H1 (cell line): ENCODE measurements around the gene PJA1. TPM values are rescaled to one million over a fixed set of nuclear protein-coding genes. Genes with fewer than 3 reads are reported as not detected.

Experiments used
- CTCF ChIA-PET: fragments of 300-600 bp; sonication (Branson Sonifier 250); formaldehyde crosslinking; loops from one replicate; lab custom pipeline; 2021; ENCODE audit not compliant: partially characterized antibody; lab: Charles Lee
- POLR2A ChIA-PET: fragments of 300-600 bp; sonication (Branson Sonifier 250); formaldehyde crosslinking; loops from one replicate; lab custom pipeline; 2021; ENCODE audit warnings: inconsistent platforms; ENCODE audit not compliant: partially characterized antibody; lab: Charles Lee
- DNase-seq, 2 experiments: peaks; one replicate each; pipeline versions ENCODE4 v3.0.0 to v3.0.0-alpha.2; 2010 to 2022; ENCODE audit warnings: low spot score in 2 of 2, low read depth in 1 of 2, mixed read lengths in 1 of 2
- FAIRE-seq: peaks from 2 replicates; lab custom pipeline; 2011; peaks lifted over from hg19 to GRCh38; lab: Jason Lieb, UNC
- H2AFZ ChIP-seq: 2 replicates; pipeline ENCODE4 v1.8.1; 2012; ENCODE audit warnings: low read length, inconsistent platforms
- H2AK5ac ChIP-seq: 2 replicates; pipeline ENCODE4 v1.6.1; 2013; ENCODE audit warnings: low read depth, low read length
- H2BK120ac ChIP-seq: replicated peaks from 2 replicates; pipeline ENCODE3; 2013; ENCODE audit warnings: low read depth, low read length, inconsistent platforms
- H2BK12ac ChIP-seq: 2 replicates; pipeline ENCODE4 v1.6.1; 2013; ENCODE audit warnings: low read depth, low read length
- H2BK15ac ChIP-seq: 2 replicates; pipeline ENCODE4 v1.6.1; 2013; ENCODE audit warnings: low read length
- H2BK20ac ChIP-seq: 2 replicates; pipeline ENCODE4 v1.6.1; 2013; ENCODE audit warnings: low read length
- H2BK5ac ChIP-seq: 2 replicates; pipeline ENCODE4 v1.6.1; 2013; ENCODE audit warnings: low read depth, low read length
- H3K14ac ChIP-seq: 2 replicates; pipeline ENCODE4 v1.6.1; 2013; ENCODE audit warnings: inconsistent platforms; ENCODE audit not compliant: insufficient read length
- H3K18ac ChIP-seq: 2 replicates; pipeline ENCODE4 v1.6.1; 2013; ENCODE audit warnings: low read length; ENCODE audit errors: extremely low read depth
- H3K23ac ChIP-seq: 2 replicates; pipeline ENCODE4 v1.6.1; 2013; ENCODE audit warnings: inconsistent platforms; ENCODE audit not compliant: insufficient read length
- H3K23me2 ChIP-seq: 2 replicates; pipeline ENCODE4 v1.6.1; 2013; ENCODE audit warnings: low read depth, low read length
- H3K27ac ChIP-seq: 2 replicates; pipeline ENCODE4 v1.6.1; 2011; ENCODE audit warnings: low read depth, low read length, inconsistent platforms
- H3K27me3 ChIP-seq, 4 experiments: replicated peaks in 1 of 4; 1 replicate in 1 of 4; 2 replicates in 3 of 4; pipeline versions ENCODE4 v1.6.1 to v1.8.1; 2011 to 2013; ENCODE audit warnings: low read length in 3 of 4, mild to moderate bottlenecking in 3 of 4, inconsistent platforms in 2 of 4, mixed read lengths in 2 of 4, moderate library complexity in 1 of 4; ENCODE audit not compliant: control insufficient read depth in 3 of 4, insufficient read depth in 3 of 4; ENCODE audit errors: extremely low read depth in 1 of 4
- H3K36me3 ChIP-seq, 4 experiments: 2 replicates each; pipeline versions ENCODE4 v1.6.1 to v1.8.1; 2011 to 2013; ENCODE audit warnings: mild to moderate bottlenecking in 4 of 4, low read length in 3 of 4, moderate library complexity in 2 of 4, control low read depth in 1 of 4, inconsistent platforms in 1 of 4; ENCODE audit not compliant: insufficient read depth in 4 of 4, control insufficient read depth in 2 of 4
- H3K4ac ChIP-seq: replicated peaks from 2 replicates; pipeline ENCODE3; 2013; ENCODE audit warnings: low read length, low read depth, mixed read lengths, inconsistent platforms; ENCODE audit not compliant: insufficient read length
- H3K4me1 ChIP-seq, 4 experiments: replicated peaks in 1 of 4; 1 replicate in 1 of 4; 2 replicates in 3 of 4; pipeline versions ENCODE4 v1.6.1 to v1.8.1; 2011 to 2013; ENCODE audit warnings: low read length in 3 of 4, inconsistent platforms in 2 of 4, mixed read lengths in 1 of 4; ENCODE audit not compliant: insufficient read depth in 4 of 4, control insufficient read depth in 3 of 4
- H3K4me2 ChIP-seq, 2 experiments: 2 replicates each; pipeline versions ENCODE4 v1.6.1 to v1.8.1; 2011 to 2013; ENCODE audit warnings: low read depth in 2 of 2, low read length in 2 of 2, control low read depth in 1 of 2, inconsistent platforms in 1 of 2, mild to moderate bottlenecking in 1 of 2; ENCODE audit not compliant: insufficient read depth in 1 of 2
- H3K4me3 ChIP-seq, 4 experiments: fragments of 200-600, 300-600 bp in 1 of 4; sonication (generic), shearing (Covaris generic), sonication (Bioruptor Twin) in 1 of 4; 2 replicates each; pipeline versions ENCODE4 v1.5.1 to v1.8.1; 2011 to 2016; ENCODE audit warnings: low read length in 4 of 4, low read depth in 3 of 4, control low read depth in 2 of 4, inconsistent platforms in 2 of 4, mild to moderate bottlenecking in 2 of 4, mixed read lengths in 1 of 4, moderate library complexity in 1 of 4; ENCODE audit not compliant: insufficient read depth in 2 of 4; ENCODE audit errors: extremely low read depth in 1 of 4
- H3K56ac ChIP-seq: replicated peaks from 2 replicates; pipeline ENCODE3; 2013; ENCODE audit warnings: low read depth, mild to moderate bottlenecking, mixed read lengths, low read length, inconsistent platforms; ENCODE audit not compliant: insufficient read length
- H3K79me1 ChIP-seq: 2 replicates; pipeline ENCODE4 v1.6.1; 2013; ENCODE audit warnings: low read depth, low read length, control low read depth
- H3K79me2 ChIP-seq, 2 experiments: 2 replicates each; pipeline versions ENCODE4 v1.6.1 to v1.8.1; 2012 to 2013; ENCODE audit warnings: low read length in 2 of 2, mild to moderate bottlenecking in 2 of 2, inconsistent platforms in 1 of 2; ENCODE audit not compliant: insufficient read depth in 2 of 2, control insufficient read depth in 1 of 2
- H3K9ac ChIP-seq, 4 experiments: replicated peaks in 1 of 4; 1 replicate in 1 of 4; 2 replicates in 3 of 4; pipeline versions ENCODE4 v1.6.1 to v1.8.1; 2011 to 2013; ENCODE audit warnings: low read depth in 3 of 4, low read length in 3 of 4, control low read depth in 2 of 4, mild to moderate bottlenecking in 2 of 4, moderate library complexity in 2 of 4, inconsistent platforms in 1 of 4; ENCODE audit errors: extremely low read depth in 1 of 4
- H3K9me3 ChIP-seq, 2 experiments: 2 replicates each; pipeline versions ENCODE4 v1.6.1 to v1.8.1; 2012 to 2013; ENCODE audit warnings: mild to moderate bottlenecking in 2 of 2, moderate library complexity in 2 of 2, control low read depth in 1 of 2, inconsistent platforms in 1 of 2, low read depth in 1 of 2, low read length in 1 of 2, mixed read lengths in 1 of 2; ENCODE audit not compliant: insufficient read depth in 2 of 2
- H4K20me1 ChIP-seq, 2 experiments: replicated peaks in 1 of 2; 2 replicates each; pipeline versions ENCODE3 to v1.8.1; 2011 to 2013; ENCODE audit warnings: inconsistent platforms in 2 of 2, low read length in 2 of 2, mild to moderate bottlenecking in 1 of 2; ENCODE audit not compliant: insufficient read depth in 2 of 2, control insufficient read depth in 1 of 2
- H4K5ac ChIP-seq: 2 replicates; pipeline ENCODE4 v1.6.1; 2013; ENCODE audit warnings: low read length, low read depth, mixed read lengths, inconsistent platforms; ENCODE audit not compliant: insufficient read length
- H4K8ac ChIP-seq: 2 replicates; pipeline ENCODE4 v1.8.0; 2013; ENCODE audit warnings: mild to moderate bottlenecking, moderate library complexity, low read length, inconsistent platforms; ENCODE audit not compliant: insufficient read depth; ENCODE audit errors: extremely low read depth
- H4K91ac ChIP-seq: replicated peaks from 2 replicates; pipeline ENCODE3; 2013; ENCODE audit warnings: low read length, mixed read lengths, inconsistent platforms; ENCODE audit not compliant: insufficient read length
- CHD2 ChIP-seq: IDR thresholded peaks from 2 replicates; pipeline ENCODE4 v1.6.1; 2012; ENCODE audit warnings: low read length, improper control_type of control experiment
- NANOG ChIP-seq: IDR thresholded peaks from 2 replicates; pipeline ENCODE4 v1.6.1; 2011; ENCODE audit warnings: low read length, low read depth, mild to moderate bottlenecking, inconsistent platforms; ENCODE audit not compliant: insufficient read depth, poor library complexity, severe bottlenecking
- PHF8 ChIP-seq: fragments of 200-600 bp; sonication (generic); conservative IDR thresholded peaks from 2 replicates; pipeline ENCODE4 v1.7.1; 2012; ENCODE audit warnings: low read depth, mild to moderate bottlenecking, inconsistent platforms, low read length, moderate library complexity
- RNF2 ChIP-seq: fragments of 200-900, 300-1000 bp; sonication (generic); IDR thresholded peaks from 2 replicates; pipeline ENCODE4 v1.7.1; 2016; ENCODE audit warnings: borderline replicate concordance, low read depth, mild to moderate bottlenecking, antibody characterized with exemption, low read length; ENCODE audit not compliant: poor library complexity, severe bottlenecking; ENCODE audit errors: missing control alignments
- WGBS, 2 experiments: shearing (Covaris generic) in 1 of 2; methylation state at CpG; one replicate each; pipeline versions ENCODE4 v1.1.6 to v1.1.7; 2013 to 2015; ENCODE audit warnings: low lambda C conversion rate in 2 of 2, mixed read lengths in 2 of 2, inconsistent platforms in 1 of 2, low coverage in 1 of 2, missing lambda C conversion rate in 1 of 2; ENCODE audit not compliant: insufficient replicate concordance in 2 of 2, insufficient coverage in 1 of 2, insufficient read length in 1 of 2; ENCODE audit errors: extremely low coverage in 1 of 2, missing lambda C conversion rate in 1 of 2; 5-methylcytosine and 5-hydroxymethylcytosine counted together
- polyA plus RNA-seq, 7 experiments: library from polyadenylated mRNA; depleted of rRNA in 3 of 7; stranded (reverse) in 5 of 7; unstranded in 2 of 7; fragments of >200 nt in 5 of 7; fragments of 200-250 nt in 2 of 7; gene quantifications; 1 replicate in 5 of 7; 2 replicates in 1 of 7; 4 replicates in 1 of 7; pipeline versions ENCODE4 v1.2.1 to v1.2.3, GENCODE V29; 2011 to 2013; ENCODE audit warnings: missing spikeins in 2 of 7, mixed read lengths in 2 of 7
- total RNA-seq: library from RNA; stranded (reverse); fragmentation: NEBNext Ultra II Directional; extraction: Animal tissue kit (Norgen Biotek cat#: 25700); gene quantifications from 2 replicates; pipeline ENCODE4 v1.2.1, GENCODE V29; 2021

Gene PJA1
- total and polyA plus RNA-seq, 2 of the 8 experiments (the other 6 are each of a cell fraction or from before 2014, with no cell fraction given) = 25.7 to 37.0 TPM

GRCh38 chrX:69185141-69185540 lies 19.9 kb upstream of the PJA1 start:
- H3K9me3 ChIP-seq = no peaks in the 10 kb centered on the region
- no peak overlapping the region for H3K9ac ChIP-seq
- ChIA-PET POLR2A (no interaction called here), CTCF (no interaction called here)
- H3K4me3 ChIP-seq = no peak overlapping the region
- no peak overlapping the region for H3K4me2 ChIP-seq
- 91% methylated on average over 2 of the region's 3 CpGs; no CpG with 5 or more reads in 1 of the 2 experiments for WGBS, 2 experiments
- H3K79me2 ChIP-seq = no peaks in the 10 kb centered on the region
- no peak overlapping the region for H2BK120ac ChIP-seq
- H2BK15ac ChIP-seq = no peak overlapping the region
- no peak overlapping the region for H3K27ac ChIP-seq
- H4K8ac ChIP-seq = no peak overlapping the region
- H3K27me3 ChIP-seq = no peaks in the 10 kb centered on the region; a peak in 2 of 7 replicates
- H3K14ac ChIP-seq = no peak overlapping the region
- H2BK5ac ChIP-seq = no peak overlapping the region
- no peaks in the 10 kb centered on the region for H3K79me1 ChIP-seq
- H3K23ac ChIP-seq = no peak overlapping the region
- H4K91ac ChIP-seq = no peak overlapping the region
- DNase-seq = no peak
- TF ChIP-seq PHF8 = no peak
- TF ChIP-seq NANOG = no peak
- no peak for TF ChIP-seq CHD2
- TF ChIP-seq RNF2 = no peak
- no peak overlapping the region for H3K18ac ChIP-seq
- no peaks in the 10 kb centered on the region for H3K23me2 ChIP-seq
- no peaks in the 10 kb centered on the region for H3K36me3 ChIP-seq
- H4K20me1 ChIP-seq = no peaks in the 10 kb centered on the region
- no peak overlapping the region for H3K4ac ChIP-seq
- H3K56ac ChIP-seq = no peak overlapping the region
- no peak overlapping the region for H2AFZ ChIP-seq
- H3K4me1 ChIP-seq = no peaks in the 10 kb centered on the region; a peak in 2 of 7 replicates
- H2AK5ac ChIP-seq = no peak overlapping the region
- no peak overlapping the region for H2BK12ac ChIP-seq
- no peak for FAIRE-seq
- no peak overlapping the region for H4K5ac ChIP-seq
- no peak overlapping the region for H2BK20ac ChIP-seq
